IMR-90 (cell line): Measurements from ENCODE around the gene ACE2. TPM values are rescaled to one million over a fixed set of nuclear protein-coding genes. Genes with fewer than 3 reads are reported as not detected.

Experiments
- ATAC-seq: fragments of 200-7000 bp; cut with Tn5 transposase; 2 replicates; pipeline ENCODE4 v1.9.1; 2020; ENCODE audit warnings: low read depth, mild to moderate bottlenecking, moderate library complexity
- BruUV-seq: library from RNA; stranded (reverse); fragments of 400-500 nt; replicated peaks from 2 replicates; lab custom pipeline; 2021; lab: Mats Ljungman, UMichigan
- CTCF ChIA-PET: fragments of 300-600 bp; formaldehyde crosslinking; extraction: SDS; loops from one replicate; lab custom pipeline; 2021; ENCODE audit warnings: antibody characterized with exemption; lab: Yijun Ruan, JAX
- POLR2A ChIA-PET: fragments of 300-600 bp; sonication (Branson Sonifier 250); formaldehyde crosslinking; loops from one replicate; lab custom pipeline; 2022; ENCODE audit warnings: antibody characterized with exemption; ENCODE audit not compliant: unreplicated experiment; lab: Charles Lee
- DNase-seq: peaks from one replicate; pipeline ENCODE4 v3.0.0; 2013
- H2AFZ ChIP-seq: replicated peaks from 2 replicates; pipeline ENCODE3; 2013; ENCODE audit warnings: low read length, mild to moderate bottlenecking; ENCODE audit not compliant: poor library complexity
- H2AK5ac ChIP-seq: 2 replicates; pipeline ENCODE4 v1.6.1; 2013; ENCODE audit warnings: low read depth, low read length, inconsistent platforms
- H2AK9ac ChIP-seq: replicated peaks from 2 replicates; pipeline ENCODE3; 2013; ENCODE audit warnings: mild to moderate bottlenecking, low read depth, low read length, moderate library complexity; ENCODE audit not compliant: poor library complexity
- H2BK120ac ChIP-seq: 2 replicates; pipeline ENCODE4 v1.6.1; 2013; ENCODE audit warnings: low read depth, low read length, inconsistent platforms
- H2BK15ac ChIP-seq: 3 replicates; pipeline ENCODE4 v1.6.1; 2013; ENCODE audit warnings: low read depth, low read length, inconsistent platforms
- H2BK20ac ChIP-seq: 2 replicates; pipeline ENCODE4 v1.6.1; 2013; ENCODE audit warnings: low read depth, mild to moderate bottlenecking, inconsistent platforms, low read length, moderate library complexity
- H2BK5ac ChIP-seq: 2 replicates; pipeline ENCODE4 v1.6.1; 2013; ENCODE audit warnings: mild to moderate bottlenecking, low read depth, low read length, inconsistent platforms; ENCODE audit not compliant: poor library complexity, severe bottlenecking
- H3K14ac ChIP-seq: replicated peaks from 2 replicates; pipeline ENCODE4 v1.6.1; 2013; ENCODE audit warnings: low read depth, low read length, inconsistent platforms
- H3K18ac ChIP-seq: 2 replicates; pipeline ENCODE4 v1.6.1; 2013; ENCODE audit warnings: low read depth, low read length, control low read depth
- H3K23ac ChIP-seq: 2 replicates; pipeline ENCODE4 v1.6.1; 2013; ENCODE audit warnings: low read depth, low read length, inconsistent platforms
- H3K27ac ChIP-seq: 2 replicates; pipeline ENCODE4 v1.5.1; 2013; ENCODE audit warnings: mild to moderate bottlenecking, control low read depth, low read length; ENCODE audit not compliant: insufficient read depth
- H3K27me3 ChIP-seq: 2 replicates; pipeline ENCODE4 v1.6.1; 2013; ENCODE audit warnings: low read length; ENCODE audit not compliant: control insufficient read depth, insufficient read depth
- H3K36me3 ChIP-seq: 2 replicates; pipeline ENCODE4 v1.6.1; 2013; ENCODE audit warnings: low read length, mixed read lengths; ENCODE audit not compliant: control insufficient read depth, insufficient read depth
- H3K4ac ChIP-seq: 2 replicates; pipeline ENCODE4 v1.6.1; 2013; ENCODE audit warnings: low read depth, low read length, inconsistent platforms
- H3K4me1 ChIP-seq: 2 replicates; pipeline ENCODE4 v1.6.1; 2013; ENCODE audit warnings: low read length, mixed read lengths; ENCODE audit not compliant: control insufficient read depth, insufficient read depth
- H3K4me2 ChIP-seq: 2 replicates; pipeline ENCODE4 v1.6.1; 2013; ENCODE audit warnings: low read depth, mild to moderate bottlenecking, control low read depth, low read length, moderate library complexity
- H3K4me3 ChIP-seq: 2 replicates; pipeline ENCODE4 v1.5.1; 2013; ENCODE audit warnings: low read depth, mild to moderate bottlenecking, control low read depth, low read length, moderate library complexity; ENCODE audit not compliant: insufficient read depth
- H3K56ac ChIP-seq: 2 replicates; pipeline ENCODE4 v1.6.1; 2013; ENCODE audit warnings: low read length, inconsistent platforms; ENCODE audit not compliant: insufficient read depth; ENCODE audit errors: extremely low read depth
- H3K79me1 ChIP-seq, 2 experiments: 2 replicates each; pipeline ENCODE4 v1.6.1; 2013; ENCODE audit warnings: low read length in 2 of 2, inconsistent platforms in 1 of 2, low read depth in 1 of 2
- H3K9ac ChIP-seq: 2 replicates; pipeline ENCODE4 v1.6.1; 2013; ENCODE audit warnings: low read depth, low read length, control low read depth
- H3K9me1 ChIP-seq: 2 replicates; pipeline ENCODE4 v1.6.1; 2013; ENCODE audit warnings: low read length, inconsistent platforms; ENCODE audit not compliant: insufficient read depth
- H3K9me3 ChIP-seq: 2 replicates; pipeline ENCODE4 v1.6.1; 2013; ENCODE audit warnings: low read length; ENCODE audit not compliant: control insufficient read depth, insufficient read depth
- H4K20me1 ChIP-seq: 2 replicates; pipeline ENCODE4 v1.6.1; 2013; ENCODE audit warnings: low read length, inconsistent platforms; ENCODE audit not compliant: insufficient read depth
- H4K5ac ChIP-seq: 2 replicates; pipeline ENCODE4 v1.6.1; 2013; ENCODE audit warnings: mild to moderate bottlenecking, low read depth, low read length, control low read depth
- H4K8ac ChIP-seq, 2 experiments: 2 replicates each; pipeline ENCODE4 v1.6.1; 2013; ENCODE audit warnings: low read depth in 2 of 2, low read length in 2 of 2, control low read depth in 1 of 2, inconsistent platforms in 1 of 2
- H4K91ac ChIP-seq: 2 replicates; pipeline ENCODE4 v1.6.1; 2013; ENCODE audit warnings: low read depth, low read length, inconsistent platforms; ENCODE audit not compliant: insufficient read depth
- BHLHE40 ChIP-seq: fragments of 150-350 bp; IDR thresholded peaks from 2 replicates; pipeline ENCODE4 v1.6.1; 2016; ENCODE audit warnings: mild to moderate bottlenecking, low read depth, low read length
- CEBPB ChIP-seq: IDR thresholded peaks from 2 replicates; pipeline ENCODE4 v1.6.1; 2012; ENCODE audit warnings: low read depth, low read length, improper control_type of control experiment
- CTCF ChIP-seq: conservative IDR thresholded peaks from 2 replicates; pipeline ENCODE4 v1.5.1; 2012; ENCODE audit warnings: mild to moderate bottlenecking, low read depth, low read length, improper control_type of control experiment
- MAZ ChIP-seq: IDR thresholded peaks from 2 replicates; pipeline ENCODE4 v1.6.1; 2012; ENCODE audit warnings: low read depth, mild to moderate bottlenecking, low read length, improper control_type of control experiment, moderate library complexity, borderline replicate concordance
- MXI1 ChIP-seq: IDR thresholded peaks from 2 replicates; pipeline ENCODE4 v1.6.1; 2012; ENCODE audit warnings: low read depth, mild to moderate bottlenecking, low read length, moderate library complexity, borderline replicate concordance
- POLR2A ChIP-seq: IDR thresholded peaks from 2 replicates; pipeline ENCODE4 v1.6.1; 2012; ENCODE audit warnings: mild to moderate bottlenecking, low read depth, low read length
- RFX5 ChIP-seq: IDR thresholded peaks from 2 replicates; pipeline ENCODE4 v1.8.0; 2012; ENCODE audit warnings: low read depth, mild to moderate bottlenecking, low read length, moderate library complexity
- SMC3 ChIP-seq: fragments of 150-350 bp; IDR thresholded peaks from 2 replicates; pipeline ENCODE4 v1.6.1; 2016; ENCODE audit warnings: low read depth, mild to moderate bottlenecking, antibody characterized with exemption, low read length, moderate library complexity
- USF2 ChIP-seq: fragments of 150-350 bp; IDR thresholded peaks from 2 replicates; pipeline ENCODE4 v1.6.1; 2017; ENCODE audit warnings: mild to moderate bottlenecking, antibody characterized with exemption, low read length, low read depth
- WGBS, 2 experiments: methylation state at CpG; one replicate each; pipeline versions ENCODE4 v1.1.5 to v1.1.7; 2013; ENCODE audit warnings: missing lambda C conversion rate in 2 of 2; ENCODE audit not compliant: insufficient read length in 1 of 2; ENCODE audit errors: extremely low coverage in 2 of 2; 5-methylcytosine and 5-hydroxymethylcytosine counted together
- dilution Hi-C: fragments of 300-500 bp; cut with HindIII; formaldehyde crosslinking; loops from one replicate; pipeline ENCODE4 v1.14.3; 2018; ENCODE audit warnings: low sequenced_read_pairs; ENCODE audit not compliant: unreplicated experiment
- in situ Hi-C: fragments of 300-500 bp; cut with MboI; formaldehyde crosslinking; loops from 3 replicates; pipeline ENCODE4 v1.14.3; 2019; ENCODE audit warnings: low sequenced_read_pairs, inconsistent platforms, mixed read lengths
- intact Hi-C: fragments of 100-400 bp; cut with micrococcal nuclease; formaldehyde crosslinking; loops from 2 replicates; pipeline ENCODE4 v1.10.0; 2022
- polyA plus RNA-seq, 3 experiments: library from polyadenylated mRNA; depleted of rRNA; stranded (reverse); fragments of >200 nt; gene quantifications; 2 replicates each; pipeline ENCODE4 v1.2.3, GENCODE V29; 2012; ENCODE audit warnings: low replicate concordance in 1 of 3
- total RNA-seq: library from RNA; depleted of rRNA; stranded (reverse); fragments of >200 nt; gene quantifications from 2 replicates; pipeline ENCODE4 v1.2.3, GENCODE V29; 2012

Gene ACE2
- total and polyA plus RNA-seq, 2 of the 4 experiments (the other 2 are of a cell fraction): not detected

GRCh38 chrX:15522464-15522863, 78.3 kb downstream of the ACE2 start:
- H2AFZ ChIP-seq: no peak overlapping the region
- H3K4me3 ChIP-seq: no peak overlapping the region
- no peak overlapping the region for H3K56ac ChIP-seq
- H2AK9ac ChIP-seq: no peak overlapping the region
- H4K20me1 ChIP-seq: no peaks in the 10 kb centered on the region
- no peak overlapping the region for H3K9ac ChIP-seq
- TF ChIP-seq USF2: no peak
- no peak for TF ChIP-seq CTCF
- TF ChIP-seq MXI1: no peak
- no peak for TF ChIP-seq RFX5
- no peak for TF ChIP-seq MAZ
- no peak for TF ChIP-seq CEBPB
- TF ChIP-seq POLR2A: no peak
- no peak for TF ChIP-seq SMC3
- TF ChIP-seq BHLHE40: no peak
- H3K23ac ChIP-seq: no peak overlapping the region
- H4K5ac ChIP-seq: no peak overlapping the region
- in situ Hi-C loops (no loop called here), dilution Hi-C loops (no loop called here), intact Hi-C loops (no loop called here)
- H4K91ac ChIP-seq: no peak overlapping the region
- no peak overlapping the region for H2BK120ac ChIP-seq
- no TSS peak for BruUV-seq
- no peak overlapping the region for H2AK5ac ChIP-seq
- POLR2A ChIA-PET: no interaction called here
- no peaks in the 10 kb centered on the region for H3K4me1 ChIP-seq
- no peak overlapping the region for H3K14ac ChIP-seq
- CTCF ChIA-PET: no interaction called here
- H3K18ac ChIP-seq: no peak overlapping the region
- no peaks in the 10 kb centered on the region for H3K9me1 ChIP-seq
- no peak overlapping the region for H4K8ac ChIP-seq
- H3K9me3 ChIP-seq: no peaks in the 10 kb centered on the region
- no peaks in the 10 kb centered on the region for H3K36me3 ChIP-seq
- no peak overlapping the region for H2BK20ac ChIP-seq
- H3K27me3 ChIP-seq: peaks cover 8% of the 10 kb centered on the region
- H3K79me1 ChIP-seq: no peaks in the 10 kb centered on the region
- H3K4me2 ChIP-seq: no peak overlapping the region
- no peak overlapping the region for H3K27ac ChIP-seq
- no peak overlapping the region for H2BK5ac ChIP-seq
- no peak overlapping the region for H3K4ac ChIP-seq
- no peak overlapping the region for H2BK15ac ChIP-seq
- DNase-seq: no peak
- ATAC-seq: no peak
- WGBS, 2 experiments: no CpG with 5 or more reads among the region's 3 CpGs
